GM12875 (cell line): Measurements from ENCODE around the gene ZNF469.

Source experiments
- H3K4me3 ChIP-seq: one replicate; pipeline ENCODE4 v1.5.1; 2011; ENCODE audit warnings: low read depth, low read length, control low read depth
- CTCF ChIP-seq: IDR thresholded peaks from 2 replicates; pipeline ENCODE4 v1.5.1; 2011; ENCODE audit warnings: low read depth, mild to moderate bottlenecking, control low read depth, inconsistent platforms, low read length, moderate library complexity, borderline replicate concordance; ENCODE audit not compliant: insufficient read depth

Gene ZNF469

GRCh38 chr16:88424587-88425235 lies 42.0 kb downstream of the ZNF469 start:
- no peak overlapping the region for H3K4me3 ChIP-seq
- no peak for TF ChIP-seq CTCF

- no peak for TF ChIP-seq CTCF
- H3K4me3 ChIP-seq = no peak overlapping the region
Observed at GRCh38 chr16:88426018-88426417, 43.3 kb downstream of the ZNF469 start.

DNA sequence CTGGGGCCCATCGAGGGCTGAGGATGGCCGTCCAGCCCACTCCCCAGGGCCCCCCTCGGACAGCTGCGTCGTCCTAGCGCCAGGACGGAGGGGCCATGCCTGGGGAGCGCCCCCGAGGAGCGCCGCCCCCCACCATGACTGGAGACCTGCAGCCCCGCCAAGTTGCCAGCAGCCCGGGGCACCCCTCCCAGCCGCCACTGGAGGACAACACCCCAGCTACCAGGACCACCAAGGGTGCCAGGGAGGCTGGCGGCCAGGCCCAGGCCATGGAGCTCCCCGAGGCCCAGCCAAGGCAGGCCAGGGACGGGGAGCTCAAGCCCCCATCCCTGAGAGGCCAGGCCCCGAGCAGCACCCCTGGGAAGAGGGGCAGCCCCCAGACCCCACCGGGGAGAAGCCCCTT lies 44.6 kb downstream of the ZNF469 start:
- TF ChIP-seq CTCF = no peak
- no peak overlapping the region for H3K4me3 ChIP-seq

DNA sequence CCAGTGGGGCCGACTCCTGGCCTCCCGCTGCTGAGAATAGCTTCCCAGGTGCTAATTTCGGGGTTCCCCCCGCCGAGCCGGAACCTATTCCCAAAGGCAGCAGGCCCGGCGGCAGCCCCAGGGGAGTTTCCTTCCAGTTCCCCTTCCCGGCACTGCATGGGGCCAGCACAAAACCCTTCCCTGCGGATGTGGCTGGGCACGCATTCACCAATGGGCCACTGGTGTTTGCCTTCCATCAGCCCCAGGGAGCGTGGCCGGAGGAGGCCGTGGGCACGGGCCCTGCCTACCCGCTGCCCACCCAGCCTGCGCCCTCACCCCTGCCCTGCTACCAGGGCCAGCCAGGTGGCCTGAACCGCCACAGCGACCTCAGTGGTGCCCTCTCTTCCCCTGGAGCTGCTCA lies 45.4 kb downstream of the ZNF469 start:
- TF ChIP-seq CTCF = no peak
- H3K4me3 ChIP-seq = no peak overlapping the region

- no peak for TF ChIP-seq CTCF
- no peak overlapping the region for H3K4me3 ChIP-seq
Observed at GRCh38 chr16:88428616-88429386, 46.0 kb downstream of the ZNF469 start.

DNA sequence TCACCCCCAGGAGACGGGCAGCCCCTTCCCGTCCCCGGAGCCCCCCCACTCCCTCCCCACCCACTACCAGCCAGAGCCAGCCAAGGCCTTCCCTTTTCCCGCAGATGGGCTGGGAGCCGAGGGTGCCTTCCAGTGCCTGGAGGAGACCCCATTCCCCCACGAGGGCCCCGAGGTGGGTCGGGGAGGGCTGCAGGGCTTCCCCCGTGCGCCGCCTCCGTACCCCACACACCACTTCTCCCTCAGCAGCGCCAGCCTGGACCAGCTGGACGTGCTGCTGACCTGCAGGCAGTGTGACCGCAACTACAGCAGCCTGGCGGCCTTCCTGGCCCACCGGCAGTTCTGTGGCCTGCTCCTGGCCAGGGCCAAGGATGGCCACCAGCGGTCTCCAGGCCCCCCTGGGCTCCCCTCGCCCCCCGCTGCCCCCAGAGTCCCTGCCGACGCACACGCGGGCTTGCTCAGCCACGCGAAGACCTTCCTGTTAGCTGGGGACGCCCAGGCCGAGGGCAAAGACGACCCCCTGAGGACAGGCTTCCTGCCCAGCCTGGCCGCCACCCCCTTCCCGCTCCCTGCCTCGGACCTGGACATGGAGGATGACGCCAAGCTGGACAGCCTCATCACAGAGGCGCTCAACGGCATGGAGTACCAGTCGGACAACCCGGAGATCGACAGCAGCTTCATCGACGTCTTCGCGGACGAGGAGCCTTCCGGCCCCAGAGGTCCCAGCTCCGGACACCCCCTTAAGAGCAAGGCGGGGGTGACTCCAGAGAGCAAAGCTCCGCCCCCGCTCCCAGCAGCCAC lies 46.8 kb downstream of the ZNF469 start:
- H3K4me3 ChIP-seq = peak overlapping the region; percentile 66
- no peak for TF ChIP-seq CTCF
